Measurements from ENCODE around the gene IDH1. TPM values are rescaled to one million over a fixed set of nuclear protein-coding genes. Genes with fewer than 3 reads are reported as not detected.

The IDH1 gene
- total and polyA plus RNA-seq, 2 of the 13 experiments (the other 11 are each of a cell fraction or from before 2014, with no cell fraction given) = 312 to 1,077 TPM

- BruUV-seq (replicated peaks) = TSS peak; percentile 88
- WGBS (ENCODE audit: low lambda C conversion rate) = 10% methylated on average over 13 of the region's 13 CpGs
- no peaks in the 10 kb centered on the region; a peak in 2 of 5 replicates for H3K27me3 ChIP-seq (ENCODE audit: control insufficient read depth in 1 of 2, insufficient read depth in 2 of 2, low read length in 2 of 2)
- H3K9ac ChIP-seq (ENCODE audit: insufficient read depth, low read depth, low read length) = peak overlapping the region; percentile 71
- ATAC-seq (no peak), FAIRE-seq (no peak), DNase-seq (ENCODE audit: low spot score) (no peak)
- ChIA-PET CTCF (ENCODE audit: low intra/inter-chr PET ratio, low total read pairs) (interaction anchor here (1.2 to 2.4 kb wide), 5 partner anchors 10 to 154 kb away, joined by 3 to 11 read pairs (median 6); no protein-coding TSS in a partner anchor), POLR2A (interaction anchor here (1.0 to 7.8 kb wide), 15 partner anchors 10 to 1915 kb away, joined by 3 to 145 read pairs (median 9); partner anchors contain the start of genes KANSL1L, METTL21A, PIKFYVE and PLEKHM3)
- H4K20me1 ChIP-seq (ENCODE audit: insufficient read depth, low read length) = no peaks in the 10 kb centered on the region
- H3K36me3 ChIP-seq (replicated peaks in 1 of 2; ENCODE audit: control insufficient read depth in 1 of 2, insufficient read depth in 2 of 2, low read length in 2 of 2) = peaks cover 3 to 24% of the 10 kb centered on the region in 2 experiments; a peak in 4 of 5 replicates
- H3K4me3 ChIP-seq (replicated peaks in 1 of 3; ENCODE audit: insufficient read depth in 1 of 3, low read depth in 2 of 3, low read length in 3 of 3) = peak overlapping the region; percentile 85 to 100 (median 100)
- H3K27ac ChIP-seq (ENCODE audit: extremely low read length, insufficient read depth, low read length) = peak overlapping the region; percentile 97
- peaks cover 39% of the 10 kb centered on the region for H3K79me2 ChIP-seq (ENCODE audit: insufficient read depth, low read length)
- no peaks in the 10 kb centered on the region for H3K9me3 ChIP-seq (ENCODE audit: low read length)
- in situ Hi-C loops (cut with HindIII; ENCODE audit: extremely low pct_ligation_motif_present, low pct_unique_long_range_greater_than_20kb) (loop anchor here (5.0 to 25.0 kb wide), 2 partner anchors 153 to 543 kb away; partner anchors contain the start of gene CCNYL1), intact Hi-C loops (cut with micrococcal nuclease; ENCODE audit: unreplicated experiment) (loop anchor here (1.0 kb wide), 4 partner anchors 11 to 726 kb away; partner anchors contain the start of genes CREB1 and PIKFYVE)
- H3K4me1 ChIP-seq (ENCODE audit: insufficient read depth, low read length) = peaks cover 59% of the 10 kb centered on the region
- peak overlapping the region; percentile 64 for H2AFZ ChIP-seq (ENCODE audit: low read length)
- peak overlapping the region; percentile 89 for H3K4me2 ChIP-seq (ENCODE audit: low read depth, low read length)
- TF ChIP-seq ADNP (CRISPR knock-in tag; IDR thresholded peaks at IDR 0.05) (0 out of 2 replicates have a peak, but pooled peaks have one; percentile 7), ZNF331 (CRISPR knock-in tag; IDR thresholded peaks at IDR 0.05) (no peak), ZNF18 (CRISPR knock-in tag; IDR thresholded peaks at IDR 0.05; ENCODE audit: insufficient replicate concordance) (peak; percentile 2), ZNF101 (CRISPR knock-in tag; IDR thresholded peaks at IDR 0.05; ENCODE audit: borderline replicate concordance, low read depth) (no peak), ZNF749 (CRISPR knock-in tag; IDR thresholded peaks at IDR 0.05; ENCODE audit: borderline replicate concordance) (no peak), ZEB1 (IDR thresholded peaks at IDR 0.05; ENCODE audit: insufficient replicate concordance, low read depth) (peak; percentile 39), ZNF430 (CRISPR knock-in tag; IDR thresholded peaks at IDR 0.05) (no peak; the same call in none of the 2 replicates), ZNF281 (CRISPR knock-in tag; IDR thresholded peaks at IDR 0.05; ENCODE audit: borderline replicate concordance) (no peak)
Measured at GRCh38 chr2:208255557-208256106, 761 bp upstream of the IDH1 start.
